ENCODE data around the gene RIPOR3.
"Not testable (repeated sequence)": the region's sequence is repeated elsewhere in the genome, so short reads cannot be mapped to it uniquely, and the experiment has no call there.

DNA sequence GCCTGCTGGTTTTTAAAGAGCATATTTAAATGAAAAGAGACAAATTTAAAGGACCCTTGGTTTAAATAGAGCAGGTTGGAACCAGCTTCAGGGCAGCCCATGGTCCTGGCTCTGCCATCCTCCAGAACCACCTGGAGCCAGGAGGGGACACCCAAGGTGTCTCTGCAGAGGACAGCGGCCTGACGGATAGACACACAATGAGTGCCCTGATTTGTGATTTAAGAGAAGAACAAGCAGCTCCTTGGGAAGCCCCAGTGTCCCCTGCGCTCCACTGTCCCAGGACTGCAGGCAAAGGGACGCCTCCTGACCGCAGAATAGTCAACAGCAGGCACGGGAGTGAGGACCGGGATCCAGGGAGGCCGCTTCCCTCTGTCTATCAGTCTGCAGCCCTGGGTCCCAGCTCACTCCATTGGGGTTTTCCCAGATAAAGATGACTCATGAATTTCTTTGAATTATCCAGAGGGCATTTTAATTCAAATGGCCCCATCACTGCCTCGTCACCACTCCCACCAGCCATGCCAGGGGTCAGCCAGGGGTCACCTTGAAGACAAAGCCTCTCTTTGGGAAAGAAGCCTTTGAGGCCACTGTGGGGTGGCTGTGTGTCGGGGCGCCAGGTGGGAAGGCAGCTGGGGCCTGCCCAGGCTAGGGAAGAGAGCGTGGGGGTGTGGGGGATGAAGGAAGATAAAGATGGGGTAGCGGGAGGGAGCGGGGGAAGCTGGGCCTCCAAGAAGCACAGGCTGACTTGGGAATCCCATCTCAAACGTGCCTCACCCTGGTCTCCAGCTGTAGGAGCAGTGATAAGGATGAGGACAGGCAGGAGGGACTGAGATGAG, 53.1 kb downstream of the RIPOR3 start:
- TF ChIP-seq RAD21 (conservative IDR thresholded peaks at IDR 0.05); CTCF (IDR thresholded peaks at IDR 0.05; ENCODE audit: poor library complexity, severe bottlenecking); SMC3 (conservative IDR thresholded peaks at IDR 0.05; ENCODE audit: poor library complexity); MXI1 (conservative IDR thresholded peaks at IDR 0.05; ENCODE audit: poor library complexity, severe bottlenecking); POLR2AphosphoS5 (IDR thresholded peaks at IDR 0.05); TAF1 (IDR thresholded peaks at IDR 0.05; ENCODE audit: low read depth): not testable (repeated sequence)
- TF ChIP-seq, protein P1, sequence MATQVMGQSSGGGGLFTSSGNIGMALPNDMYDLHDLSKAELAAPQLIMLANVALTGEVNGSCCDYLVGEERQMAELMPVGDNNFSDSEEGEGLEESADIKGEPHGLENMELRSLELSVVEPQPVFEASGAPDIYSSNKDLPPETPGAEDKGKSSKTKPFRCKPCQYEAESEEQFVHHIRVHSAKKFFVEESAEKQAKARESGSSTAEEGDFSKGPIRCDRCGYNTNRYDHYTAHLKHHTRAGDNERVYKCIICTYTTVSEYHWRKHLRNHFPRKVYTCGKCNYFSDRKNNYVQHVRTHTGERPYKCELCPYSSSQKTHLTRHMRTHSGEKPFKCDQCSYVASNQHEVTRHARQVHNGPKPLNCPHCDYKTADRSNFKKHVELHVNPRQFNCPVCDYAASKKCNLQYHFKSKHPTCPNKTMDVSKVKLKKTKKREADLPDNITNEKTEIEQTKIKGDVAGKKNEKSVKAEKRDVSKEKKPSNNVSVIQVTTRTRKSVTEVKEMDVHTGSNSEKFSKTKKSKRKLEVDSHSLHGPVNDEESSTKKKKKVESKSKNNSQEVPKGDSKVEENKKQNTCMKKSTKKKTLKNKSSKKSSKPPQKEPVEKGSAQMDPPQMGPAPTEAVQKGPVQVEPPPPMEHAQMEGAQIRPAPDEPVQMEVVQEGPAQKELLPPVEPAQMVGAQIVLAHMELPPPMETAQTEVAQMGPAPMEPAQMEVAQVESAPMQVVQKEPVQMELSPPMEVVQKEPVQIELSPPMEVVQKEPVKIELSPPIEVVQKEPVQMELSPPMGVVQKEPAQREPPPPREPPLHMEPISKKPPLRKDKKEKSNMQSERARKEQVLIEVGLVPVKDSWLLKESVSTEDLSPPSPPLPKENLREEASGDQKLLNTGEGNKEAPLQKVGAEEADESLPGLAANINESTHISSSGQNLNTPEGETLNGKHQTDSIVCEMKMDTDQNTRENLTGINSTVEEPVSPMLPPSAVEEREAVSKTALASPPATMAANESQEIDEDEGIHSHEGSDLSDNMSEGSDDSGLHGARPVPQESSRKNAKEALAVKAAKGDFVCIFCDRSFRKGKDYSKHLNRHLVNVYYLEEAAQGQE (IDR thresholded peaks at IDR 0.05; ENCODE audit: borderline replicate concordance): not testable (repeated sequence)
